ENCODE measurements around the gene LPP.

DNA sequence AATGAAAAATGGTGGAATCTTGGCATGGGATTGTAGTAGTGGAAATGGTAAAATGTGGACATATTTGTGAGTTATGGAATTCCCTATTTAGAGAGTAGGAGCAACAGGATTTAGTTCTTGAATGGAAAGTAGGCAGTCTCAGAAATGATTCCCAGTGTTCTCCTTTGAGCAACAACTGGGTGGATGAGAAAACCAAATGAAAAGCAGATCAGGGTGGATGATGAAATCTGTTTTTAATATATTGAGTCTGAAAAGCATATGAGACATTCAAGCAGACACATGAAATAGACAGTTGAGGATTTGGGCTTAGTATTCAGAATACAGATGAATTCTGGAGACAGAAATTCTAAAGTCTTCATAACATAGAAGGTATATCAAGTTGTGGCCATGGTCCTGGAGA lies 451.3 kb downstream of the LPP start:
- no peak for TF ChIP-seq POLR2AphosphoS5 (IDR thresholded peaks at IDR 0.05; ENCODE audit: borderline replicate concordance, low read depth, low read length)
- no peak for TF ChIP-seq EZH2 (IDR thresholded peaks at IDR 0.05)

Measured in SK-N-MC (cell line).